Stimulated activated CD8-positive, alpha-beta memory T cell treated with anti-CD3 and anti-CD28 coated beads, Interleukin-7, amount 100 ng/mL, for 4 hours (primary cell): Measurements from ENCODE around the gene SNX6.
"Not testable (repeated sequence)": the region's sequence is repeated elsewhere in the genome, so short reads cannot be mapped to it uniquely, and the experiment has no call there.

Experiments
- DNase-seq, 2 donors: peaks; one replicate each; pipeline ENCODE4 v3.0.0-alpha.2; 2020; ENCODE audit warnings: low read depth in 2 of 2

SNX6 gene

DNA sequence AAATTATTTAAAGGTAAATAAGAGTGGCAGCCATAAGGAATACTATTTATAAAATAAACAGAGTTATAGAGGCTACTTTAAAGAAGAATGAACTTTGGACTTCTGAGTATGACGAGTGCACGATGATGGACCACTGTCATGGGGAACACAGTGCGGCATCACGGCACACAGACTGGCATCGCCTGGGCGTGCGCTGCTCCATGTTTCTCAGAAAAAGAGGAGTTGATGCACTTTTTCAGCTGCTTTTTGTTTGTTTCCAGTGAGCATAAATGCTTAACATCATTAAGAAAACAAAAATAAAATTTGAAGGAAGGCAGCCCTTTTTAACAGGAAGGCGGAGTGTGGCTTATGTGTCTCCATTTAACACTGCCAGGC is 67.2 kb downstream of the SNX6 start:
- no peak for DNase-seq

DNA sequence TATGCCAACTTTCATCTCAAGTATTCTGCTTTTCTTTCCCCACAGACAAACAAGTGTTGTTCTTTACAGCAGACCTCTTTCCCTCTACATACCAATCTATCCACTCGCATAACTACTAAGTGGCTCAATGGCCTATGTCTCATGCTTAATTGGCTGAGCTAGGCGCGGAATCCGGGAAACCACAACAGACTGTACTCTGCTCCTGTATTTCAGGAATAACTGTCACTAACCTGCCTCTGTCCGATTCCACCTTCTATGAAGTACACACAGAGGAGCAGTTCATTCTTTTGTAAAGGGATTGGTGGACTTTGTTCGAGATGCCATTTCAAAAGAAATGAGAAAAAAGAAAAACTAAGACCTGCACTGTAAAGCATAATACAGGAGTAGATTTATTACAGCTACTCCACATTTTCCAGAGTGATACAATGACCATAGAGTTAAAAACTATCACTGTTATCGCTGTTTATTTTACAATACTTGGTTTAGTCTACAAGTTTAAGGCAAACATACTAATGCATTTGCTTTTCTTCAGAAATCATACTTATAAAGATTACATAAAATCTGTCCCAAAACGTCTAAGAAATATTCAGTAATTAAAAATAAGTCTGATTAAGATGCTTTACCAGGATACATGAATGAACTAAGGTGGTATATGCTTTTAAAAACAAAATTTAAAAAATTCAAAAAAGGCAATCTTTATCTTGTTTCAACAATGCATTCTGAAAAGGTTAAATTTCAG is 67.7 kb downstream of the SNX6 start:
- DNase-seq, result not testable (repeated sequence)

DNA sequence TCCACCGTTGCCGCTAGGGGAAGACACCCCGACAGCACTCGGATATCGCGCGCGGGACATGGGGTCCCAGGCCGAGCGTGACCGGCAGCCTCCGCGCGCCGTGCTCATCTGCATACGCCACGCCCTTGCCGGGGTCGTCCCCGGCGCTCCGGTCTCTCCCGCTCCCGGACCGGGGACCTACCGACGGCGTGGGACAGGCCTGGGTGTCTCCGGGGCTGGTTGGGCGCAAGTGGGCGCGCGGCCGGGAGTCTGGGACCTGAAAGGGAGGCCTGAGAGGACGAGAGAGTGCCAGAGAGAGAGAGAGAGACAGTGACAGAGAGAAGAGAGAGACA is 73.5 kb downstream of the SNX6 start:
- not testable (repeated sequence) for DNase-seq

DNA sequence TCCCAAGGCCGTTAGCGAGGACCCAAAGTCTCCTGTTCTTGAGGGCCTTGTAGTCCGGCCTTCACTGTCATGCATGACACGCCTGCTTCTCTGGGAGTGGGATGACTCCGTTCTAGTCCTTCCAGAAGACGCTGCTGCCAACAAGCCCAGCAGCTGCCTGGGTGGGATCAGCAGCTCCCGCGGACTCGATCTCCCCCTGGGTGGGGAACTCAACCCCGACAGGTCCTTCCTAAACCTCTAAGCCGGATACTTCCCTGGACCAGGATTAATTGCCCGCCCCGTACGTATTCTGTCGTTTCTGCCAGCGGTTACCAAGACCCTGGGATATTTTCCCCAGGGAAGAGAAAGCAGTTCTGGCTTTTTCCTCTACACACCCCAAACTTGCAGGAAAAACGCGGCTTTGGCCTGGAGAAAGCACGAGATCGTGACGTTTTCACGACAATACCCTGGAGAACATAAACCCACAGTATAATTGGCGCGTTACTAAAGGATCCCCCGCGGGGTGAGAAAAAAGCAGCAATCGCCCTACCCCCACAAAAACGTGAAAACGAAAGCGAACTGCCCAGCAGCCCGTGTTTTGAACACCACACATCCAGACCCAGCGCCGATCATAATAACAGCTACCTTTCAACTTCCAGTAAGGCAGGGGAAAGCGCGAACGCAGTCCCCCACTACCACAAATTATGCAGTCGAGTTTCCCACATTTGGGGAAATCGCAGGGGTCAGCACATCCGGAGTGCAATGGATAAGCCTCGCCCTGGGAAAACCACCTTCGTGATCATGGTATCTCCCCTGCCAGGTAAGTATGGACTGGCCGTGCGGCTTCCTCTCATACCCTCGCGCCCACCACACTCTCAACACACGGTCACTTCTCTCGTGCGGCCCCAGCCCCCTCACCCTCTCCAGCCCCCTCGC is 74.1 kb downstream of the SNX6 start:
- DNase-seq, result not testable (repeated sequence)

DNA sequence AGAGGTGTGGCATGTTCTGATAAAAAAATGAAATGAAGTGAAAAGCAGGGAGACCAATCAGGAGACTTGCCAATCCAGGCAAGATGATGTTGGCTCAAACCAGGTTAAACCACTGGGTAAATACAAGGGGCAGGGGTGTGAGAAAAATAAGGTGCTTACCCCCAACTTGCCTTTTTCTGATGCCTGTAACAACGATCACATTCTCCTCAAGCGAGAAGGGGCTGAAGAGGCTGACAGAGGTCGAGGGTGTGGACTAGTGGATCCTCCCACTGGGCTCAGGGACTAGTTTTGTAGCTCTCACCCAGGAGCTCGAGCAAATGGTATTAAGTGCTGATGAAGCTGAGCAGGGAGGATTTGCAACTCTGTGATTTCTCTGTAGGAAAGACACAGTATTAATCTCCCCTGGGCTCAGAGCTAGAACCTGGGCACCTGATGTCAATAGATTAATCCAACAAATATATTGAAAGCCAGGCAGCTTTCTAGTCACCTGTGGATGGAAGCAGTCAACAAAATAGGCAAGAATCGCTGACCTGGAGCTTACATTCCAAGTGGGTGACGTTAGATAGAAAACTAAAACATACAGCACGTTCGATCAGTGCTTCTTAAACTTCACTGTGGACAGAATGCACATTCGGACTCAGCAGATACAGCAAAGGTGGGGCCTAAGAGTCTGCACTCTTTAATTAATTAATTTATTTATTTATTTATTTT is 75.3 kb downstream of the SNX6 start:
- no peak for DNase-seq

DNA sequence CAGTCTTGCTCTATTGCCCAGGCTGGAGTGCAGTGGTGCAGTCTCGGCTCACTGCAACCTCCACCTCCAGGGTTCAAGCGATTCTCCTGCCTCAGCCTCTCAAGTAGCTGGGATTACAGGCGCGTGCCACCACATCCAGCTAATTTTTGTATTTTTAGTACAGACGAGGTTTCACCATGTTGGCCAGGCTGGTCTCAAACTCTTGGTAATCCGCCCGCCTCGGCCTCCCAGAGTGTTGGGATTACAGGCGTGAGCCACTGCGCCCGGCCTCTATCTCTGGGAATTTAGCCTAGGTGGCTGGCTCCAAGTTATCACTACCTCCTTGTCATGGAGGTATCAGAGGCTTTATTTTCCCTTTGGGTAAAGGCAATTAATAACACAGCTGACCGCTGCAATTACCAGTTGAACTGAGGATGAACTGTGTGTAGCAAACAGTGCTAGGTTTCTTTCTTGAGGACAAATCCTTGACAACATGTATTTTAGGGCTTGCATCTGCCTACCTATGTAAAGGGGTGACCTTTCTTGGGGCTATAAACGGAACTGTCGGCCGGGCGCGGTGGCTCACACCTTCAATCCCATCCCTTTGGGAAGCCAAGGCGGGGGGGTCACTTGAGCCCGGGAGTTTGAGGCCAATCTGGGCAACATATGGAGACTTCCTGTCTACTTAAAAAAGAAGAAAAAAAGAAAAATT is 80.5 kb downstream of the SNX6 start:
- DNase-seq, result not testable (repeated sequence)

DNA sequence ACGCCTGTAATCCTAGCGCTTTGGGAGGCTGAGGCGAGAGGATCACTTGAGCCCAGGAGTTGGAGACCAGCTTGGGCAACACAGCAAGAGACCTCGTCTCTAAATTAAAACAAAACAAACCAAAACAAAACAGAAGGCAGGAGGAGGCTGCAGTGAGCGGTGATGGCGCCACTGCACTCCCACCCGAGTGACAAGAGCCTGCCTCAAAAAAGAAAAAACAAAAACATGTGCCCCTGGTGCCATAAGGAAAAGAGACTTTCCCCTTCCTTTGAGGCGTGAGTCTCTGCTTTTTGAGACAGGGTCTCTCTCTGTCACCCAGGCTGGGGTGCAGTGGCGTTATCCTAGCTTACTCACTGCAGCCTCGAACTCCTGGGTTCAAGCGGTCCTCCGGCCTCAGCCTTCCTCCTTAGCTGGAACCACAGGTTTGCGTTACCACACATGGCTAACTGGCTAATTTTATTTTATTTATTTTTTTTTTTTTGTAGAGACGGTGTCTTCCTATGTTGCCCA is 81.4 kb downstream of the SNX6 start:
- no peak for DNase-seq

DNA sequence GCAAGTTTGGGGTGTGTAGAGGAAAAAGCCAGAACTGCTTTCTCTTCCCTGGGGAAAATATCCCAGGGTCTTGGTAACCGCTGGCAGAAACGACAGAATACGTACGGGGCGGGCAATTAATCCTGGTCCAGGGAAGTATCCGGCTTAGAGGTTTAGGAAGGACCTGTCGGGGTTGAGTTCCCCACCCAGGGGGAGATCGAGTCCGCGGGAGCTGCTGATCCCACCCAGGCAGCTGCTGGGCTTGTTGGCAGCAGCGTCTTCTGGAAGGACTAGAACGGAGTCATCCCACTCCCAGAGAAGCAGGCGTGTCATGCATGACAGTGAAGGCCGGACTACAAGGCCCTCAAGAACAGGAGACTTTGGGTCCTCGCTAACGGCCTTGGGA is 82.8 kb downstream of the SNX6 start:
- DNase-seq, result not testable (repeated sequence)

DNA sequence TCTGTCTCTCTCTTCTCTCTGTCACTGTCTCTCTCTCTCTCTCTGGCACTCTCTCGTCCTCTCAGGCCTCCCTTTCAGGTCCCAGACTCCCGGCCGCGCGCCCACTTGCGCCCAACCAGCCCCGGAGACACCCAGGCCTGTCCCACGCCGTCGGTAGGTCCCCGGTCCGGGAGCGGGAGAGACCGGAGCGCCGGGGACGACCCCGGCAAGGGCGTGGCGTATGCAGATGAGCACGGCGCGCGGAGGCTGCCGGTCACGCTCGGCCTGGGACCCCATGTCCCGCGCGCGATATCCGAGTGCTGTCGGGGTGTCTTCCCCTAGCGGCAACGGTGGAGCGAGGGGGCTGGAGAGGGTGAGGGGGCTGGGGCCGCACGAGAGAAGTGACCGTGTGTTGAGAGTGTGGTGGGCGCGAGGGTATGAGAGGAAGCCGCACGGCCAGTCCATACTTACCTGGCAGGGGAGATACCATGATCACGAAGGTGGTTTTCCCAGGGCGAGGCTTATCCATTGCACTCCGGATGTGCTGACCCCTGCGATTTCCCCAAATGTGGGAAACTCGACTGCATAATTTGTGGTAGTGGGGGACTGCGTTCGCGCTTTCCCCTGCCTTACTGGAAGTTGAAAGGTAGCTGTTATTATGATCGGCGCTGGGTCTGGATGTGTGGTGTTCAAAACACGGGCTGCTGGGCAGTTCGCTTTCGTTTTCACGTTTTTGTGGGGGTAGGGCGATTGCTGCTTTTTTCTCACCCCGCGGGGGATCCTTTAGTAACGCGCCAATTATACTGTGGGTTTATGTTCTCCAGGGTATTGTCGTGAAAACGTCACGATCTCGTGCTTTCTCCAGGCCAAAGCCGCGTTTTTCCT is 83.4 kb downstream of the SNX6 start:
- DNase-seq, result not testable (repeated sequence)

DNA sequence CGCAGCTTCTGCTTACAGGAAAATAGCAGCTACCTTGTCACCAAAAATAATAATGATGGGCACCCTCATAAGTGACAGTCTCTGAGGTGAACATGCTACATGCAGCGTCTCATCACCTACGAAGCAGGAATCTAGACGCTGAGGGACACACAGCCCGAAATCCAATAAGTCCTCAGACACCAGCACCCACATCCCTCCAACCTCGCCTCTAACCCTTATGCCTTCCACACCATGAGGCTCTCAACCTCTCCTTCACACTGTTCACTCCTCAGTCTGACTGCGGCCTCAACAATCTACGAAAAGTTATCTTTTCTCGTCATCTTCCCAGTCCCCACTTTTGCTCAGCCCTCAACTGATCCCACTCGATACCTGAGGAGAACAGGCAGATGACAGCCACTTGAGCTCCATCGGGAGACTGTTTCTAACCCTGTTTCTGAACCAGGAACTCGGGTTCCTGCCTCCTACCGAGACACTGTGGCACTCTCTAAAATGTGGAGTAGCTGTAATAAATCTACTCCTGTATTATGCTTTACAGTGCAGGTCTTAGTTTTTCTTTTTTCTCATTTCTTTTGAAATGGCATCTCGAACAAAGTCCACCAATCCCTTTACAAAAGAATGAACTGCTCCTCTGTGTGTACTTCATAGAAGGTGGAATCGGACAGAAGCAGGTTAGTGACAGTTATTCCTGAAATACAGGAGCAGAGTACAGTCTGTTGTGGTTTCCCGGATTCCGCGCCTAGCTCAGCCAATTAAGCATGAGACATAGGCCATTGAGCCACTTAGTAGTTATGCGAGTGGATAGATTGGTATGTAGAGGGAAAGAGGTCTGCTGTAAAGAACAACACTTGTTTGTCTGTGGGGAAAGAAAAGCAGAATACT is 89.5 kb downstream of the SNX6 start:
- DNase-seq, result not testable (repeated sequence)

DNA sequence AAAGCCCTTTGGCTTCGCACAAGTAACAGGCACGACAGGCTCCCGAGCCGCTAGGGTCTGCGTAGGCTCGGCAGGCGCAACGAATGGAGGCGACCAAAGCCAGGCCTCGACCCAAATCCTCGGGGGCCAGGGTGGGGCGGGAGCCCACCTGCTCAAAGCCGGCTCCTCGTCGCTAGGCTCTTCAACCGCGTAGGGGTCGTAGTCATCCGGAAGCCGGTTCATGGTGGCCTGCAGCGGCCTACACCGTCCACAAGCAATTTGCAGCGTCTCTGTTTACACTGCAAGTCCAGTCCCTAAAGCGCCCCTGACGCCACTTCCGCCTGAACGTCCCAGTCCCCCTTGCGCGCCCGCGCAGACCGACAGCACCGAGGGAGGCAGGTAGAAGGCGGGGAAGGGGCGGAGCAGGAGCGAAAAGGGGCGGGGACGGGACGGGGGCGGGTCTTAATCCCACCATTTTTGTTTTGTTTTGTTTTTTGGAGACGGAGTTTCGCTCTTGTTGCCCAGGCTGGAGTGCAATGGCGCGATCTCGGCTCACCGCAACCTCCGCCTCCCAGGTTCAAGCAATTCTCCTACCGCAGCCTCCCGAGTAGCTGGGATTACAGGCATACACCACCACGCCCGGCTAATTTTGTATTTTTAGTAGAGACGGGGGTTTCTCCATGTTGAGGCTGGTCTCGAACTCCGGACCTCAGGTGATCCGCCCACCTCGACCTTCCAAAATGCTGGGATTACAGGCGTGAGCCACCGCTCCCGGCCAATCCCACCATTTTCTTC is 90.4 kb downstream of the SNX6 start, which contains the start of gene EAPP:
Gene EAPP, minus strand, starts transcription at position 295 of the 774 bp plus-strand sequence. Its CDS starts 73 bp downstream, at position 222.
- peak; percentile 90 to 93 for DNase-seq

DNA sequence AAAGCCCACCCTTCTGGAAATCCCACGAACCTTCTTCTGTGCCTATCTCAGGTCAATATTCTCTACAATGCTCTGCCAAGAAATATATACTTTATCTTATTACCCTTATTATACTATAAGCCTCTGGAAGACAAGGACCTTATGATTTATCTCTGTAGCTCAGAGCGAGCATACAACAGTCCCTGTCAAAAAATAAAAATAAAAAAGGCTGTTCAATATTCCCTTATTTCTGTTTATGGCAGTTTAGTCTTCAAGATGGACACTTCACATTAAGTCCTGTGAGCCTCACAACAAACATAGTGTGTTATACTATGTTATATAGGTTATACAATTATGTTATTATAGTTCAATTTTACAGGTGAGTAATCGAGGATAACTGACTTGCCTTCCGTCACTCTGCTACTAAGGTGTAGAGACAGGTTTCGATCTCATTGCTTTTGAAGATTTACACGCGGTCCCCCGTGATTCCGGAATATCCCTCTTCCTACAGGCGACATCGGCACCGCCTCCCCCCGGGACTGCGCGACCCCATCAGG is 91.0 kb downstream of the SNX6 start:
- no peak for DNase-seq

DNA sequence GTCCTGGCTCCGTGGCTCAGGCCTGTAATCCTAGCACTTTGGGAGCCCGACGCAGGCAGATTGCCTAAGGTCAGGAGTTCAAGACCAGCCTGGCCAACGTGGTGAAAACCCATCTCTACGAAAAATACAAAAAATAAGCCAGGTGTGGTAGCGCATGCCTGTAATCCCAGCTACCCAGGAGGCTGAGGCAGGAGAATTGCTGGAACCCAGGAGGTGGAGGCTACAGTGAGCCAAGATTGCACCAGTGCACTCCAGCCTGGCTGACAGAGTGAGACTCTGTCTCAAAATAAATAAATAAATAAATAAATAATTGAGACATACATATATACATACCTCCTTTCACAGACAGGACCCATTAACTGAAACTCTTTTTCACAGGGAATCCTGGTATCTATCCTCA is 91.9 kb downstream of the SNX6 start:
- DNase-seq, result not testable (repeated sequence)

DNA sequence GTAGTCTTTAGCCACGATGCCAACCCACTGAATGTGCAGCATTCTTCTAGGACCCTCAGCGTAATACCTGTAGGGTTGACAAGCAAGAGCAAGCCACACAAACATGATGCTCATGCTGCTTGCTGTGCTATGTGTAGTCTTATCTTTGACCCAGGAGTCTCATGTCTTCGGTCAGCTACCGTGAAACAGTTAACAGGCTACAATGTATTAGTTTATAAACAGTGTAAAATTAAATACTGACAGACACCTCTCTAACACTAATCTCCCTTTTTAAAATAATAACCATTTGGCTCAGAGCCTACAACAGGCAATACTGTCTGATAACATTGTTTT is 92.3 kb downstream of the SNX6 start:
- DNase-seq, result no peak

DNA sequence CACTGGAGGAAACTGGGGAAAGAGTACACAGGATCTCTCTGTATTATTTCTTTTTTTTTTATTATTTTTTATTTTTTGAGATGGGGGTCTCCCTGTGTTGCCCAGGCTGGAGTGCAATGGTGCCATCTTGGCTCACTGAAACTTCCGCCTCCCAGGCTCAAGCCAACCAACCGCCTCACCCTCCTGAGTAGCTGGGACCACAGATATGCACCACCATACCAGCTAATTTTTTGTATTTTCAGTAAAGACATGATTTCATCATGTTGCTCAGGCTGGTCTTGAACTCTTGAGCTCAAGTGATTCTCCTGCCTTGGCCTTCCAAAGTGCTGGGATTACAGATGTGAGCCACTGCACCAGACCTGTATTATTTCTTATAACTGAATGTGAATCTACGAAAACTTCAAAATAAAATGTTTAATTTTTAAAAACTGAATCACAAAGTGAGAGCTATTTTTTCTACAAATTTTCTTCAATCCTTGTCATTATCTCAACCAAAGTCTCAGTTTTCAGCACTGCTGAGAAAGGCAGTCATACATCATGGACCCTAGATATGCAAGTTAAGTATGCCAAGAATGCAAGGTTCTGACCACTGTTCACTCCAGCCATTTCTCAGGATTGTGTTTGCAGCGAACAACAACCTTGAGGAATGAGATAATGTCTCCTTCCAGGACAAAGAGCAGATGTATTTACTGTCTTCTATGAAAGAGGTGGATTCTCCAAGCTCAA is 92.8 kb downstream of the SNX6 start:
- DNase-seq, result no peak

DNA sequence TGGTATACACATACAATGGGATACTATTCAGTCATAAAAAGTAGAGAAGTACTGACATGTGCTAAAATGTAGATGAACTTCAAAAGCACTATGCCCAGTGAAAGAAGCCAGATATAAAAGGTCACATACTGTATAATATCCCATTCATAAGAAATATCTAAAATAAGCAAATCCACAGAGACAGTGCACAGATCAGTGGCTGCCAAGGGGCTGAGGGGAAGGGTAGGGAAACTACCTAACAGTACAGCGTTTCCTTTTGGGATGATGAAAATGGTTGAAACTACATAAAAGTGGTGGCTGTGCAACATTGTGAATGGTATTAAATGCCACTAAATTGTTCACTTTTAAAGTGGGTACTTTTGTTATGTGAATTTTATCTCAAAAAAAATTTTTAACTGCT is 102.4 kb downstream of the SNX6 start:
- DNase-seq, result no peak

DNA sequence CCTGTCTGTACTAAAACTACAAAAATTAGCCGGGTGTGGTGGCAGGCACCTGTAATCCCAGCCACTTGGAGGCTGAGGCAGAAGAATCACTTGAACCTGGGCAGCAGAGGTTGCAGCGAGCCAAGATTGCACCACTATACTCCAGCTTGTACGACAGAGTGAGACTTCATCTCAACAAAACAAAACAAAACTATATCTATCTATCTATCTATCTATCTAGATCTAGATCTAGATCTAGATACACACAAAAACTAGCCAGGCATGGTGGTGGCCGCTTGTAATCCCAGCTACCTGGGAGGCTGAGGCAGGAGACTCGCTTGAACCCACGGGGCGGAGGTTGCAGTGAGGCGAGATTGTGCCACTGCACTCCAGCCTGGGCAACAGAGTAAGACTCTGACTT is 105.7 kb downstream of the SNX6 start:
- not testable (repeated sequence) for DNase-seq

DNA sequence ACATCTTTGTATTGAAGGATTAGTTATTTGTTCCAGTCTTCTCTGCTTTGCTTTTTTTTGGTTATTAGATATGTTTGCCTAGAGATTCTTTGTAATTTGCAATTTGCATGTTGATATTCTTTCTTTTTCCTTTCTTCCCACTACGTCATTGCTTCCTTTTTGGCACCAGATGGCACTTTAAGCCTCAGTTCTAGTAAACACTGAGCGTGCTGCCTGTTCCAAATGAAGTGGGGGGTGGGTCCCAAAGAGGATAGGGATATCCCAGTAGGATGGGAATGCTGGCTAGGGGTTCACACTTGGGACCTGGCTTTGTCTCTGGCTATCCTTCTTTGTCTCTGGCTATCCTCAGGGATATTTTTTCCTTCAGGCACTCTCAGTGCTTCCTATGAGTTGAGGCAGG is 107.5 kb downstream of the SNX6 start:
- DNase-seq, result no peak
